OCI-LY3 (cell line): ENCODE data around the gene VWA1.
A peak's percentile ranks its signal among the peaks of the same experiment; 100 is the strongest.
"Not testable (repeated sequence)": the region's sequence is repeated elsewhere in the genome, so short reads cannot be mapped to it uniquely, and the experiment has no call there.

ENCODE experiments used
- H2AFZ ChIP-seq: fragments of 200-600, 300-600 bp; shearing (Covaris generic); 2 replicates; pipeline ENCODE4 v1.6.0; 2014; ENCODE audit warnings: antibody characterized with exemption, low read depth, low read length
- H3K27ac ChIP-seq: fragments of 200-600, 300-600 bp; sonication (generic); 2 replicates; pipeline ENCODE4 v1.5.1; 2014; ENCODE audit warnings: mild to moderate bottlenecking, low read length, moderate library complexity, mixed read lengths
- H3K27me3 ChIP-seq: fragments of 200-600, 300-600 bp; sonication (generic); 2 replicates; pipeline ENCODE4 v1.6.1; 2014; ENCODE audit warnings: low read depth, low read length, mixed read lengths
- H3K36me3 ChIP-seq: fragments of 200-600, 300-600 bp; sonication (generic); replicated peaks from 2 replicates; pipeline ENCODE3; 2014; ENCODE audit warnings: low read depth, low read length, mixed read lengths
- H3K4me1 ChIP-seq: fragments of 300-600, 200-600 bp; sonication (generic); 2 replicates; pipeline ENCODE4 v1.6.1; 2014; ENCODE audit warnings: low read length, mixed read lengths
- H3K4me2 ChIP-seq: fragments of 200-600, 300-600 bp; sonication (generic); 2 replicates; pipeline ENCODE4 v1.6.1; 2014; ENCODE audit warnings: low read length, mixed read lengths
- H3K4me3 ChIP-seq: fragments of 300-600, 200-600 bp; sonication (generic); 2 replicates; pipeline ENCODE4 v1.5.1; 2014; ENCODE audit warnings: antibody characterized with exemption, mild to moderate bottlenecking, low read length, moderate library complexity
- H3K79me2 ChIP-seq: fragments of 300-600, 200-600 bp; shearing (Covaris generic); 2 replicates; pipeline ENCODE4 v1.6.1; 2014; ENCODE audit warnings: mild to moderate bottlenecking, low read length, mixed read lengths
- H3K9ac ChIP-seq: fragments of 300-600, 200-600 bp; shearing (Covaris generic); 2 replicates; pipeline ENCODE4 v1.6.0; 2014; ENCODE audit warnings: mild to moderate bottlenecking, low read length, moderate library complexity
- H3K9me3 ChIP-seq: fragments of 200-600, 300-600 bp; shearing (Covaris generic); 2 replicates; pipeline ENCODE4 v1.6.1; 2014; ENCODE audit warnings: low read length, mixed read lengths; ENCODE audit not compliant: insufficient read depth
- H4K20me1 ChIP-seq: fragments of 200-600, 300-600 bp; sonication (generic); 2 replicates; pipeline ENCODE4 v1.6.1; 2016; ENCODE audit warnings: low read length, mixed read lengths; ENCODE audit not compliant: insufficient read depth
- EZH2phosphoT487 ChIP-seq: fragments of 200-600 bp; shearing (Covaris generic); IDR thresholded peaks from 2 replicates; pipeline ENCODE4 v1.6.1; 2018; ENCODE audit warnings: antibody characterized with exemption, mixed run types, low read depth
- TF ChIP-seq, protein P1 (sequence below): fragments of 200-600, 300-600 bp; sonication (generic); IDR thresholded peaks from 2 replicates; pipeline ENCODE4 v1.5.1; 2014; ENCODE audit warnings: antibody characterized with exemption, low read length, low read depth

Gene VWA1

DNA sequence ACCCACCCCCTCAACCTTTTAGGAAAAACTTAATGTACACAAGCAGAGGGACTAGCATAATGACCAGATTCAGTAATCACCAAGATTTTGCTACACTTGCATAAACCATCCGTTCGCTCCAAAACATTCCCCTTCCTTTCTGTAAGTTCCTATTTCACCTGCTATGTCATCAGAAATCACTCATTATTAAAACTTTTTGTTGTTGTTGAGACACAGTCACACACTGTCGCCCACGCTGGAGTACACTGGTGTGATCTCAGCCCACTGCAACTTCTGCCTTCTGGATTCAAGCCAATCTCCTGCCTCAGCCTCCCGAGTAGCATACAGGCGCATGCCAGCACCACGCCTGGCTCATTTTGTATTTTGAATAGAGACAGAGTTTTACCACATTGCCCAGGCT lies 31.8 kb upstream of the VWA1 start:
- Histone ChIP-seq H3K9ac (no peak overlapping the region), H3K27ac (no peak overlapping the region), H3K27me3 (no peaks in the 10 kb centered on the region), H3K79me2 (peaks cover 86% of the 10 kb centered on the region), H3K4me1 (peaks cover 26% of the 10 kb centered on the region), H3K36me3 (peaks cover 47% of the 10 kb centered on the region), H3K4me3 (no peak overlapping the region), H3K9me3 (no peaks in the 10 kb centered on the region), H2AFZ (no peak overlapping the region), H4K20me1 (no peaks in the 10 kb centered on the region), H3K4me2 (no peak overlapping the region)
- TF ChIP-seq, protein P1, sequence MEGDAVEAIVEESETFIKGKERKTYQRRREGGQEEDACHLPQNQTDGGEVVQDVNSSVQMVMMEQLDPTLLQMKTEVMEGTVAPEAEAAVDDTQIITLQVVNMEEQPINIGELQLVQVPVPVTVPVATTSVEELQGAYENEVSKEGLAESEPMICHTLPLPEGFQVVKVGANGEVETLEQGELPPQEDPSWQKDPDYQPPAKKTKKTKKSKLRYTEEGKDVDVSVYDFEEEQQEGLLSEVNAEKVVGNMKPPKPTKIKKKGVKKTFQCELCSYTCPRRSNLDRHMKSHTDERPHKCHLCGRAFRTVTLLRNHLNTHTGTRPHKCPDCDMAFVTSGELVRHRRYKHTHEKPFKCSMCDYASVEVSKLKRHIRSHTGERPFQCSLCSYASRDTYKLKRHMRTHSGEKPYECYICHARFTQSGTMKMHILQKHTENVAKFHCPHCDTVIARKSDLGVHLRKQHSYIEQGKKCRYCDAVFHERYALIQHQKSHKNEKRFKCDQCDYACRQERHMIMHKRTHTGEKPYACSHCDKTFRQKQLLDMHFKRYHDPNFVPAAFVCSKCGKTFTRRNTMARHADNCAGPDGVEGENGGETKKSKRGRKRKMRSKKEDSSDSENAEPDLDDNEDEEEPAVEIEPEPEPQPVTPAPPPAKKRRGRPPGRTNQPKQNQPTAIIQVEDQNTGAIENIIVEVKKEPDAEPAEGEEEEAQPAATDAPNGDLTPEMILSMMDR: no peak
- TF ChIP-seq EZH2phosphoT487: no peak

DNA sequence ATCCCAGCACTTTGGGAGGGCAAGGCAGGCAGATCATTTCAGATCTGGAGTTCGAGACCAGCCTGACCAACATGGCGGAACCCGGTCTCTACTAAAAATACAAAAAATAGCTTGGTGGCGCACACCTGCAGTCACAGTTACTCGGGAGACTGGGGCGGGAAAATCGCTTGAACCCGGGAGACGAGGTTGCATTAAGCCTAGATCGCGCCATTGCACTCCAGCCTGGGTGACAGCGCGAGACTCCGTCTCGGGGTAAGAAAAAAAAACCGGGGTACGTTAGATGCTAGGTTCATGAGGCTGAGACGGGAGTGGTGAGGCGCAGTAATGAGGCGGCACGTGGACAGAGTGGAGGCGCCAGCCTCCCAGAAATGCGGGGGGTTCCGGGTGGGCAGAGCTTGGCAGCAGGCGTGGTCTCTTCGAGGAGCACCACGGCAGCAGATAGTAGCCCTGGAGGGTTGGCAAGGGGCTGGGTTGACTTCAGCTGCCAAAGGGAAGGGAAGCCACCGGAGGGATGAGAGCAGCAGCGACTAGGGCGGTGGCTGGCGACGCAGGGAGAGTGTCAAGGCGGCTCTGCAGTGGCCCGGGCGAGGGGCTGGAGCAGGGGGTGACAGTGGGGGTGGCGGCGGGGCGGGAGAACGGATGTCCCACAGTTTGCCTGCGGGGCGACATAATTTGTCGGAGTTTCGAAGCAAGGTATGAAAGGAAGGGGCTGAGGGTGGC lies 29.2 kb upstream of the VWA1 start:
- H3K36me3 ChIP-seq: peaks cover 45% of the 10 kb centered on the region
- H4K20me1 ChIP-seq: no peaks in the 10 kb centered on the region
- H3K27me3 ChIP-seq: no peaks in the 10 kb centered on the region
- peak overlapping the region; percentile 85 for H3K9ac ChIP-seq
- peaks cover 16% of the 10 kb centered on the region for H3K4me1 ChIP-seq
- H3K4me2 ChIP-seq: peak overlapping the region; percentile 90
- H2AFZ ChIP-seq: no peak overlapping the region
- peak overlapping the region; percentile 71 for H3K27ac ChIP-seq
- no peak for TF ChIP-seq EZH2phosphoT487
- H3K9me3 ChIP-seq: no peaks in the 10 kb centered on the region
- H3K4me3 ChIP-seq: peak overlapping the region; percentile 82
- peaks cover 73% of the 10 kb centered on the region for H3K79me2 ChIP-seq

DNA sequence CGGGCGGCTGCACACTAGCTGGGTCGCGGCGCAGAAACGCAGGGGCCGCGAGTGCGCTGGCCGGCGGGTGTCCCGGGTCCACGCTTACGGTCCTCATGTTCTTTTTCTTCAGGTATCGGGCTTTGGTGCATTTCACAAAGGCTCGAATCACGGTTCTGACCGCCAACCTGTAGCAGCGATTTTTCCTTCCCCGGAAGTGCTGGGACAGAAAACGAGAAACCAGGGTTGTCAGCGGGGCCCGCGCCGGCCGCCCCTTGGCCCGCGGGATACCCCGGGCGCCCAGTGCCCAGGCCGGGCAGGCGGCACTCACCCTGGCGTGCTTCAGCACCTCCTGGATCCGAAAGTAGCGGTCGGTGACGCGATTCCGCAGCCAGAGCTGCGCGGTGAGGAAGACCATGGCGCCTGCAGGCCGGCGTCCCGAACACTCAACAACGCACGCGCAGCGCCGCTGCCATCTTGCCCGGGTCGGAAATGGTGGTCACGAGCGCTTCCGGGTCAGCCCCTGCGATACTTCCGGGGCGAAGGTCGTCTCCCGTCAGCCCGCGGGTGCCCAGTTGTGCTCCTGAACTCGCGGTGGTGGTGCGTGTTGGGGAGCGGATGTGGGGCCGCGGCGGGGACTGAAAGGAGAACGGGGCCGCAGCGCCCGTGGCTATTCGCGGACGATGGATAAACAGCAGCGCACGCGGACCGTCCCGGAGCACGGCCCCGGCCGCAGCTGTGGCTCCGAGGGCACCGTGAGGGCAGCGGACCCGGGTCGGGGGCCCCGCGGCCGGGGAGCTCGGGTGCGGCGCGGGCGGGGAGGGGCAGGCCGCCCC lies 28.5 kb upstream of the VWA1 start, which contains the start of gene MRPL20:
TSS of gene MRPL20 (minus strand) at position 473 of the 815 bp plus-strand sequence. CDS start at position 397, 76 bp downstream.
- no peaks in the 10 kb centered on the region for H4K20me1 ChIP-seq
- H3K9me3 ChIP-seq: no peaks in the 10 kb centered on the region
- H3K79me2 ChIP-seq: peaks cover 65% of the 10 kb centered on the region
- no peak for TF ChIP-seq EZH2phosphoT487
- TF ChIP-seq, protein P1: no peak
- H3K4me1 ChIP-seq: peaks cover 16% of the 10 kb centered on the region
- peak within 1 kb of the TSS; percentile 85 for H3K9ac ChIP-seq
- peaks cover 40% of the 10 kb centered on the region for H3K36me3 ChIP-seq
- no peak within 1 kb of the TSS for H2AFZ ChIP-seq
- peak within 1 kb of the TSS; percentile 90 for H3K4me2 ChIP-seq
- H3K27me3 ChIP-seq: no peaks in the 10 kb centered on the region
- peak within 1 kb of the TSS; percentile 71 for H3K27ac ChIP-seq
- peak within 1 kb of the TSS; percentile 82 for H3K4me3 ChIP-seq

DNA sequence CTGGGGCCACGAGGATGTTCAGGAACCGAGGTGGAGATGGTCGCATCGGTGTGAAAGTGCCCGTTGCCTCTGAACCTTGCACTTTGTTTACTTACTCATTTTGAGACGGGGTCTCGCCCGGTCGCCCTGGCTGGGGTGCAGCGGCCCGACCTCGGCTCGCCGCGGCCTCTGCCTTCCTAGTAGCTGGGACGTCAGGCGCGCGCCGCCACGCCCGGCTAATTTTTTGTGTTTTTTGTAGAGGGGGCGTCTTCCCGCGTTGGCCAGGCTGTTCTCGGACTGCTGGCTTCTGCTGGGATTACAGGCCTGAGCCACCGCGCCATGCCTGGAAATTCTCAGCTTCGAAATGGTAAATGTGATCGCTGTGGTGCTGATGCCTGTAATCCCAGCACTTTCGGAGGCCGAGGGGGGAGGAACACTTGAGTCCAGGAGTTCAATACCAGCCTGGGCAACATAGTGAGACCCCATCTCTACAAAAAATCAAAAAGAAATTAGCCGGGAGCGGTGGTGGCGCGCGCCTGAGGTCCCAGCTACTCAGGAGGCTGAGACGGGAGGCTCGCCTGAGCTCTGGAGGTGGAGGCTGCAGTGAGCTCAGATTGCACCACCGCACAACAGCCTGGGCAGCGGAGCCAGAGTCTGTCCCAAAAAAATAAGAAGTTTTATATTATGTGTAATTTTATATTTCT lies 27.7 kb upstream of the VWA1 start:
- Histone ChIP-seq H3K36me3 (peaks cover 37% of the 10 kb centered on the region), H3K9me3 (no peaks in the 10 kb centered on the region), H3K4me1 (peaks cover 16% of the 10 kb centered on the region), H3K79me2 (peaks cover 59% of the 10 kb centered on the region), H3K4me2 (peak overlapping the region; percentile 66), H3K27ac (peak overlapping the region; percentile 71), H3K27me3 (no peaks in the 10 kb centered on the region), H3K9ac (peak overlapping the region; percentile 85), H2AFZ (no peak overlapping the region), H3K4me3 (peak overlapping the region; percentile 82), H4K20me1 (no peaks in the 10 kb centered on the region)
- TF ChIP-seq, protein P1: no peak
- no peak for TF ChIP-seq EZH2phosphoT487

DNA sequence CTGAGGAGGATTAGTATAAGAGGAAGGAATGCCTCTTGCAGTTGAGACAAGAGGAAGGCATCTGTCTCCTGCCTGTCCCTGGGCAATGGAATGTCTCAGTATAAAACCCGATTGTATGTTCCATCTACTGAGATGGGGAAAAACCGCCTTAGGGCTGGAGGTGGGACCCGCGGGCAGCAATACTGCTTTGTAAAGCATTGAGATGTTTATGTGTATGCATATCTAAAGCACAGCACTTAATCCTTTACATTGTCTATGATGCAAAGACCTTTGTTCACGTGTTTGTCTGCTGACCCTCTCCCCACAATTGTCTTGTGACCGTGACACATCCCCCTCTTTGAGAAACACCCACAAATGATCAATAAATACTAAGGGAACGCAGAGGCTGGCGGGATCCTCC lies 25.3 kb upstream of the VWA1 start:
- H3K27me3 ChIP-seq, H2AFZ ChIP-seq, H4K20me1 ChIP-seq, H3K9me3 ChIP-seq, H3K4me3 ChIP-seq, H3K4me2 ChIP-seq, H3K27ac ChIP-seq, H3K9ac ChIP-seq: not testable (repeated sequence)
- Histone ChIP-seq H3K79me2 (peaks cover 45% of the 10 kb centered on the region), H3K36me3 (peaks cover 28% of the 10 kb centered on the region), H3K4me1 (peaks cover 16% of the 10 kb centered on the region)
